ENCODE results near the gene PDE6H.

DNA sequence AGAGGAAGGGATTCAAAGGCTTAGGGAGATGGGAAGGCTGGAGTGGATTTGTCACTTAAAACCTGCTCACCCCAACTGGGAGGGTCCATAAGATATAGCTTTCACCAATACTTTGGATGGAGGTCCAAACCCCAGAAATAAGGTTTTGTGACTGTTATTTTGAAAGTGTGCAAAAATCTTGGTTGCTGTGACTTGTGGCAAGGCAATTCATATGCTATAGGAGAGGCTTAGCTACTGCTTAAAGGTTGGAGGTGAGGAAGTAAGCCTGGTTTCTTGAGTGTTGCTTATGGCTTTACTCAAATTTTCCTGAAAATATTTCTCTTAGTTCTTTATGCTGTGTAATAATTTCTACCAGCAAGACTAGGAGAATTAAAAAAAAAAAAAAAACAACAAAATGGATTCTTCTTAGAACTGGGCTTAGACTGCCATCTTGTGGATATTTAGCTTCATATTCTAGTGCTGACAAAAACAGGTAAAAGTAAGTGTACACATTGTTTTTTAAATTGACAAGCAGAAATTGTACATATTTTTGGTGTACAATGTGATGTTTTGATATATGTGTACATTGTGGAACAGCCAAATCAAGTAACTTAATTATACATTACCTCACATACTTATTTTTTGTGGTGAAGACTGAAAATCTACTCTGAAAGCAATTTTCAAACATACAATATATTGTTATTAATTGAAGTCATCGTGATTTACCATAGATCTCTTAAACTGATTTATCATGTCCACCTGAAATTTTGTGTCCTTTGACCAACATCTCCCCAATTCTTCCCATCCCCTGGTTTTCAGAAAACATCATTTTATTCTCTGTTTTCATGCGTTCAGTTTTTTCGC lies 23.0 kb downstream of the PDE6H start:
- TF ChIP-seq POLR2A (IDR thresholded peaks at IDR 0.05) (no peak), EP300 (IDR thresholded peaks at IDR 0.05) (no peak), POLR2AphosphoS5 (IDR thresholded peaks at IDR 0.05) (no peak)
- TF ChIP-seq, protein P1, sequence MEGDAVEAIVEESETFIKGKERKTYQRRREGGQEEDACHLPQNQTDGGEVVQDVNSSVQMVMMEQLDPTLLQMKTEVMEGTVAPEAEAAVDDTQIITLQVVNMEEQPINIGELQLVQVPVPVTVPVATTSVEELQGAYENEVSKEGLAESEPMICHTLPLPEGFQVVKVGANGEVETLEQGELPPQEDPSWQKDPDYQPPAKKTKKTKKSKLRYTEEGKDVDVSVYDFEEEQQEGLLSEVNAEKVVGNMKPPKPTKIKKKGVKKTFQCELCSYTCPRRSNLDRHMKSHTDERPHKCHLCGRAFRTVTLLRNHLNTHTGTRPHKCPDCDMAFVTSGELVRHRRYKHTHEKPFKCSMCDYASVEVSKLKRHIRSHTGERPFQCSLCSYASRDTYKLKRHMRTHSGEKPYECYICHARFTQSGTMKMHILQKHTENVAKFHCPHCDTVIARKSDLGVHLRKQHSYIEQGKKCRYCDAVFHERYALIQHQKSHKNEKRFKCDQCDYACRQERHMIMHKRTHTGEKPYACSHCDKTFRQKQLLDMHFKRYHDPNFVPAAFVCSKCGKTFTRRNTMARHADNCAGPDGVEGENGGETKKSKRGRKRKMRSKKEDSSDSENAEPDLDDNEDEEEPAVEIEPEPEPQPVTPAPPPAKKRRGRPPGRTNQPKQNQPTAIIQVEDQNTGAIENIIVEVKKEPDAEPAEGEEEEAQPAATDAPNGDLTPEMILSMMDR (IDR thresholded peaks at IDR 0.05), result peak; percentile 51 to 74 (median 64)

All from gastroesophageal sphincter (tissue), 3 donors.